GM21360 (cell line): ENCODE data around the gene ACOT2.
A peak's percentile ranks its signal among the peaks of the same experiment; 100 is the strongest.
"Not testable (repeated sequence)": the region's sequence is repeated elsewhere in the genome, so short reads cannot be mapped to it uniquely, and the experiment has no call there.

ENCODE experiments used
- ATAC-seq: cut with Tn5 transposase; IDR thresholded peaks from one replicate; pipeline ENCODE4 v1.9.1; 2021; ENCODE audit warnings: mild to moderate bottlenecking, moderate library complexity; ENCODE audit not compliant: unreplicated experiment

Gene ACOT2

GRCh38 chr14:73567951-73568885, 795 bp upstream of the ACOT2 start:
- ATAC-seq, result no peak

- not testable (repeated sequence) for ATAC-seq
Observed at GRCh38 chr14:73568886-73569184, 178 bp upstream of the ACOT2 start.

- not testable (repeated sequence) for ATAC-seq
Observed at GRCh38 chr14:73570913-73571312, 1.9 kb downstream of the ACOT2 start.

GRCh38 chr14:73573034-73573433, 4.0 kb downstream of the ACOT2 start:
- ATAC-seq, result not testable (repeated sequence)

- not testable (repeated sequence) for ATAC-seq
Observed at GRCh38 chr14:73573740-73574139, 4.7 kb downstream of the ACOT2 start.

- ATAC-seq, result not testable (repeated sequence)
Observed at GRCh38 chr14:73574251-73574650, 5.2 kb downstream of the ACOT2 start.

GRCh38 chr14:73576391-73576790, 7.4 kb downstream of the ACOT2 start:
- no peak for ATAC-seq

GRCh38 chr14:73577214-73577613, 8.2 kb downstream of the ACOT2 start:
- ATAC-seq, result not testable (repeated sequence)

- ATAC-seq, result not testable (repeated sequence)
Observed at GRCh38 chr14:73582102-73582979, 13.3 kb downstream of the ACOT2 start.

- no peak for ATAC-seq
Observed at GRCh38 chr14:73588695-73589094, 19.7 kb downstream of the ACOT2 start.

- no peak for ATAC-seq
Observed at GRCh38 chr14:73589116-73589515, 20.1 kb downstream of the ACOT2 start.

- not testable (repeated sequence) for ATAC-seq
Observed at GRCh38 chr14:73590673-73591004, 21.6 kb downstream of the ACOT2 start.

GRCh38 chr14:73591690-73592449, 22.9 kb downstream of the ACOT2 start, which contains the start of gene ACOT4:
ACOT4 (plus strand) TSS chr14:73591873; CDS start chr14:73591960, 87 bp downstream.
- ATAC-seq, result no peak

- ATAC-seq, result no peak
Observed at GRCh38 chr14:73594491-73594890, 25.5 kb downstream of the ACOT2 start.

- no peak for ATAC-seq
Observed at GRCh38 chr14:73599499-73599898, 30.5 kb downstream of the ACOT2 start.

GRCh38 chr14:73602994-73603393, 34.0 kb downstream of the ACOT2 start:
- no peak for ATAC-seq

GRCh38 chr14:73606271-73606670, 37.3 kb downstream of the ACOT2 start:
- no peak for ATAC-seq

- no peak for ATAC-seq
Observed at GRCh38 chr14:73607241-73607640, 38.2 kb downstream of the ACOT2 start.

- no peak for ATAC-seq
Observed at GRCh38 chr14:73610687-73611086, 41.7 kb downstream of the ACOT2 start.

GRCh38 chr14:73612339-73613045, 43.5 kb downstream of the ACOT2 start, which contains the start of gene ACOT6:
ACOT6 (plus strand) TSS chr14:73612517; CDS start chr14:73612572, 55 bp downstream.
- peak; percentile 69 for ATAC-seq
